ENCODE results near the gene MAB21L1.

DNA sequence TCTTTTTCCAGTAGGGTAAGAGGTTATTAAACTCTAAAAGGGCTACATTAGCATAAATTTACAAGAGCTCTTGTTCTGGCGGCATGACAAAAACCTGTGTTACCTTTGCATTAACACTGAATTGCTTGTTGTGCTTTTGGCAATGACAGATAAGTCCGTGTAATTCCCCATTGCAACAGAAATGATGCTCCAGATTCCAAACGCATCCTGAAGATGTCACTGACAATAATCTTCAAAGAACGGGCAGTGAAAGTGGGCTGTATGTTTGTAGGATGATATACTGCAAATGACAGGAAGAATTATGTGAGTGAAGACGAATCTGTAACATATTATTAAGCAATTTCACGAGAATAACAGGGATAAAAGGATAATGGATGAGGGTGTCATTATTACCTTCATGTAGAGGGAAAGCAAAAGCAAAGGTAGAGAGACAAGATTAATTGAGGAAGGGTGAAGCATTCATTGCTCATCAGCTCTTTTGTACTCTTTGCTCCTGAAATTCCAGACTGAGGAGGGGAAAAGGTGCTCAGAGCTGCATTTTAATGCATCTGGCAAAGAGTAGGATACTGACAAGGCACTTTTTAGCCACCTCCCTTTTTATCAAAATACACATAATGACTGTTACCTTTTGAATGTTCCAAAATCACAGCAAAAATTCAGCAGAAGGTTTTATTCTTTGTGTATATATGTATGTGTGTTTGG lies 38.5 kb upstream of the MAB21L1 start:
- no peak for TF ChIP-seq SIN3A (IDR thresholded peaks at IDR 0.05; ENCODE audit: borderline replicate concordance, insufficient read depth, low read depth, low read length)
- TF ChIP-seq, protein P1, sequence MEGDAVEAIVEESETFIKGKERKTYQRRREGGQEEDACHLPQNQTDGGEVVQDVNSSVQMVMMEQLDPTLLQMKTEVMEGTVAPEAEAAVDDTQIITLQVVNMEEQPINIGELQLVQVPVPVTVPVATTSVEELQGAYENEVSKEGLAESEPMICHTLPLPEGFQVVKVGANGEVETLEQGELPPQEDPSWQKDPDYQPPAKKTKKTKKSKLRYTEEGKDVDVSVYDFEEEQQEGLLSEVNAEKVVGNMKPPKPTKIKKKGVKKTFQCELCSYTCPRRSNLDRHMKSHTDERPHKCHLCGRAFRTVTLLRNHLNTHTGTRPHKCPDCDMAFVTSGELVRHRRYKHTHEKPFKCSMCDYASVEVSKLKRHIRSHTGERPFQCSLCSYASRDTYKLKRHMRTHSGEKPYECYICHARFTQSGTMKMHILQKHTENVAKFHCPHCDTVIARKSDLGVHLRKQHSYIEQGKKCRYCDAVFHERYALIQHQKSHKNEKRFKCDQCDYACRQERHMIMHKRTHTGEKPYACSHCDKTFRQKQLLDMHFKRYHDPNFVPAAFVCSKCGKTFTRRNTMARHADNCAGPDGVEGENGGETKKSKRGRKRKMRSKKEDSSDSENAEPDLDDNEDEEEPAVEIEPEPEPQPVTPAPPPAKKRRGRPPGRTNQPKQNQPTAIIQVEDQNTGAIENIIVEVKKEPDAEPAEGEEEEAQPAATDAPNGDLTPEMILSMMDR (IDR thresholded peaks at IDR 0.05) = no peak
- TF ChIP-seq, protein P2, sequence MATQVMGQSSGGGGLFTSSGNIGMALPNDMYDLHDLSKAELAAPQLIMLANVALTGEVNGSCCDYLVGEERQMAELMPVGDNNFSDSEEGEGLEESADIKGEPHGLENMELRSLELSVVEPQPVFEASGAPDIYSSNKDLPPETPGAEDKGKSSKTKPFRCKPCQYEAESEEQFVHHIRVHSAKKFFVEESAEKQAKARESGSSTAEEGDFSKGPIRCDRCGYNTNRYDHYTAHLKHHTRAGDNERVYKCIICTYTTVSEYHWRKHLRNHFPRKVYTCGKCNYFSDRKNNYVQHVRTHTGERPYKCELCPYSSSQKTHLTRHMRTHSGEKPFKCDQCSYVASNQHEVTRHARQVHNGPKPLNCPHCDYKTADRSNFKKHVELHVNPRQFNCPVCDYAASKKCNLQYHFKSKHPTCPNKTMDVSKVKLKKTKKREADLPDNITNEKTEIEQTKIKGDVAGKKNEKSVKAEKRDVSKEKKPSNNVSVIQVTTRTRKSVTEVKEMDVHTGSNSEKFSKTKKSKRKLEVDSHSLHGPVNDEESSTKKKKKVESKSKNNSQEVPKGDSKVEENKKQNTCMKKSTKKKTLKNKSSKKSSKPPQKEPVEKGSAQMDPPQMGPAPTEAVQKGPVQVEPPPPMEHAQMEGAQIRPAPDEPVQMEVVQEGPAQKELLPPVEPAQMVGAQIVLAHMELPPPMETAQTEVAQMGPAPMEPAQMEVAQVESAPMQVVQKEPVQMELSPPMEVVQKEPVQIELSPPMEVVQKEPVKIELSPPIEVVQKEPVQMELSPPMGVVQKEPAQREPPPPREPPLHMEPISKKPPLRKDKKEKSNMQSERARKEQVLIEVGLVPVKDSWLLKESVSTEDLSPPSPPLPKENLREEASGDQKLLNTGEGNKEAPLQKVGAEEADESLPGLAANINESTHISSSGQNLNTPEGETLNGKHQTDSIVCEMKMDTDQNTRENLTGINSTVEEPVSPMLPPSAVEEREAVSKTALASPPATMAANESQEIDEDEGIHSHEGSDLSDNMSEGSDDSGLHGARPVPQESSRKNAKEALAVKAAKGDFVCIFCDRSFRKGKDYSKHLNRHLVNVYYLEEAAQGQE (IDR thresholded peaks at IDR 0.05; ENCODE audit: insufficient read depth in 1 of 2, low read depth in 2 of 2, low read length in 1 of 2) = no peak

Data from Panc1 (cell line).